Activated CD8-positive, alpha-beta memory T cell treated with anti-CD3 and anti-CD28 coated beads, Interleukin-2, amount 50 U/mL, for 24 hours (primary cell): ENCODE data around the gene IGSF10.

Experiments used
- DNase-seq: peaks from one replicate; pipeline ENCODE4 v3.0.0-alpha.2; 2020; ENCODE audit errors: extremely low read depth

IGSF10 gene

GRCh38 chr3:151423091-151423490, 37.8 kb downstream of the IGSF10 start:
- DNase-seq: no peak

GRCh38 chr3:151421938-151422337, 38.9 kb downstream of the IGSF10 start:
- DNase-seq: no peak

GRCh38 chr3:151419806-151420205, 41.1 kb downstream of the IGSF10 start:
- no peak for DNase-seq

- no peak for DNase-seq
These were observed 45.6 kb downstream of the IGSF10 start for GRCh38 chr3:151415289-151415688.

- DNase-seq: no peak
These were observed 47.9 kb downstream of the IGSF10 start for GRCh38 chr3:151412989-151413388.
